NB4 (cell line): ENCODE results near the gene KCNQ5.
A peak's percentile ranks its signal among the peaks of the same experiment; 100 is the strongest.

Source experiments
- DNase-seq: peaks from one replicate; pipeline ENCODE4 v3.0.0; 2010; ENCODE audit warnings: low read depth
- H3K4me3 ChIP-seq: one replicate; pipeline ENCODE4 v1.5.1; 2011; ENCODE audit warnings: mild to moderate bottlenecking, low read depth, low read length, moderate library complexity
- MYC ChIP-seq: IDR thresholded peaks from 2 replicates; pipeline ENCODE4 v1.6.1; 2011; ENCODE audit warnings: low read depth, low read length
- POLR2A ChIP-seq: IDR thresholded peaks from 2 replicates; pipeline ENCODE4 v1.6.1; 2011; ENCODE audit warnings: mild to moderate bottlenecking; ENCODE audit not compliant: insufficient read length; ENCODE audit errors: extremely low read depth
- TF ChIP-seq, protein P1 (sequence below): IDR thresholded peaks from 2 replicates; pipeline ENCODE4 v1.6.1; 2011; ENCODE audit warnings: low read depth, low read length
- TF ChIP-seq, protein P2 (sequence below): IDR thresholded peaks from one replicate; pipeline ENCODE4 v1.5.1; 2012; ENCODE audit warnings: low read depth, low read length

KCNQ5 gene

DNA sequence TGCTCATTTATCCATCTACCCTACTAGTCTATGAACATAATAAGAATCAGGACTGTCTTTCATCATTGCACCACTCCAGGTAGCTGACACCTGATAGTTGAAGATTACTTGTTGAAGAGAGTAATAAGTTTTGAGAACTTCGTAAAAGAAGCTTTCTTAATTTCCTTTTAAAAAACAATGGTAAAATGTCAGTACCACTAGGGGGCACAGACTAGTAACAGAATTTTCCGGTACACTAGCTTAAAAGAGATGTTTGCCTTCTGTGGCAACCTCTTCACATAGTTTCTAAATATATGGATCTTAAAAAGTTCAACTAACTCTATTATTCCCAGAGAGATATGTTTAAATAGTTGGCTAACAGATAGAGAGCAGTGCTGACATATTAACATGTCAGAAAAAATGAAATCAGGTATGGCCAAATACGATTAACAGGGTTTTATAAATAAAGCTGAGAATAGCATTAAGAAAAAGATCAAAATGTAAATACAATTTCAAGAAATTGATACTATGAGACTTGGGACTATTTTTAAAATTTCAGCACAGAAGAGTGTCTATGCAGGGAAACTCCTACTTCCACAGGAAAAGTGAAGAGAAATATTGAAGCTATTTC lies 5.4 kb upstream of the KCNQ5 start:
- no peak for TF ChIP-seq POLR2A
- TF ChIP-seq, protein P1, sequence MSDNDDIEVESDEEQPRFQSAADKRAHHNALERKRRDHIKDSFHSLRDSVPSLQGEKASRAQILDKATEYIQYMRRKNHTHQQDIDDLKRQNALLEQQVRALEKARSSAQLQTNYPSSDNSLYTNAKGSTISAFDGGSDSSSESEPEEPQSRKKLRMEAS: no peak
- no peak for TF ChIP-seq MYC
- TF ChIP-seq, protein P2, sequence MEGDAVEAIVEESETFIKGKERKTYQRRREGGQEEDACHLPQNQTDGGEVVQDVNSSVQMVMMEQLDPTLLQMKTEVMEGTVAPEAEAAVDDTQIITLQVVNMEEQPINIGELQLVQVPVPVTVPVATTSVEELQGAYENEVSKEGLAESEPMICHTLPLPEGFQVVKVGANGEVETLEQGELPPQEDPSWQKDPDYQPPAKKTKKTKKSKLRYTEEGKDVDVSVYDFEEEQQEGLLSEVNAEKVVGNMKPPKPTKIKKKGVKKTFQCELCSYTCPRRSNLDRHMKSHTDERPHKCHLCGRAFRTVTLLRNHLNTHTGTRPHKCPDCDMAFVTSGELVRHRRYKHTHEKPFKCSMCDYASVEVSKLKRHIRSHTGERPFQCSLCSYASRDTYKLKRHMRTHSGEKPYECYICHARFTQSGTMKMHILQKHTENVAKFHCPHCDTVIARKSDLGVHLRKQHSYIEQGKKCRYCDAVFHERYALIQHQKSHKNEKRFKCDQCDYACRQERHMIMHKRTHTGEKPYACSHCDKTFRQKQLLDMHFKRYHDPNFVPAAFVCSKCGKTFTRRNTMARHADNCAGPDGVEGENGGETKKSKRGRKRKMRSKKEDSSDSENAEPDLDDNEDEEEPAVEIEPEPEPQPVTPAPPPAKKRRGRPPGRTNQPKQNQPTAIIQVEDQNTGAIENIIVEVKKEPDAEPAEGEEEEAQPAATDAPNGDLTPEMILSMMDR: peak; percentile 56
- DNase-seq: peak; percentile 70
- H3K4me3 ChIP-seq: no peak overlapping the region

DNA sequence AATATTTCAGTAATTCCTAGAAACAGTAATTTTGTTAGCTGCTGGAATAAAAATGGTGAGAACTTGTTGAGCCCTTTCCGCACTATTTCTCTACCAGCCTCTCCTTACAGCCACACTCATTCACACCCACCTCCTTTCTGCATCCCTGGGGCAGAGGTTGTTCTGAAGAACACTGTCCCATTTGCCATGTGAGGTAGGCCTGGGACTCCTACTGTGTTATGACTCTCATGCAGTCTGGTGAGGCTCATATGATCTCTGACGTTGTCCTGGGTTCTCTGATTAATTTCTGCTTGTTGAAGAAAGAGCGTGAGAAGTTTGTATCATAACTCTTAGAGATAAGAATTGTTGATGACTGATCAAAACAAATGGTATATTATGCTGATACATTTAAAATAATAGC lies 4.1 kb upstream of the KCNQ5 start:
- no peak overlapping the region for H3K4me3 ChIP-seq
- TF ChIP-seq, protein P1: no peak
- TF ChIP-seq MYC (no peak), POLR2A (no peak)
- TF ChIP-seq, protein P2: no peak
- no peak for DNase-seq

DNA sequence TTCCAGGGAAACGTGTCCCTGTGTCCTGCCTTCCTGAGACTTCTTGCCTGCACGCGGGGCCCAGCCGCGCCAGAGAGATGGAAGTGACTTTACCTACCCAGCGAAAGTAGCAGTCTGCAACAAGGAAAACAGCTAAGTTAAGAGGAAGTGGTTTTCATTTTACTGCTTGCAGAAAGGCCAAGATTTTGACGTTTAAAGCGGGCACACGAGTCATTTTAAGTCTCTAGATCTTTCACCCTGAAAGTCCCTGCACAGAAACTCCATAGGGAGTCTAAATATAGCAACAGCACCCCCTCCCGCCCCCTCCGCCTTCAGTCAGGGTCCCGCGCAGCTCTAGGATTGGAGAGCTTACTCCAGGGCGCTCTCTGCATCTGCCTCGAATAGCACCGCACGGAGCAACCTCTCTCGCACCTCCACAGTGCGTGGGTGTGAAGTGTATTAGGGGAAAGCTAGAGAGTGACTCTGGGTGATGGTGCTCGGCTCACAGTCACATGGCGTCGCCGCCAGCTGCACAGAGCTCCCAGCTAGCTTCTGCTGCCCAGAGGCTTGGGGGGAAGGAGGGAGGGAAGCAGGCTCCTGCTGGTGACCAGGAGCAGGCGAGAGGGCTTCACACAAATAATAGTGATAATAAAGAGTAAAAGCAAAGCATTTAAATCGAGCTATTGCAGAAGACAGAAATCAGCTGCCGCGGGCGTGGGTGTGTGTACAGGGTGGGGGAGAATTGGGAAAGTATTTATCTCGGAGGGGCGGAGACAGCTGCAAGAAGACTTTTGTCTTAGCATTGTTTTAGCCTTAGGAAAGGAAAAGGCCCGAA lies 1.8 kb upstream of the KCNQ5 start:
- TF ChIP-seq, protein P2: no peak
- TF ChIP-seq MYC (peak; percentile 48), POLR2A (peak; percentile 58)
- TF ChIP-seq, protein P1: peak; percentile 65
- DNase-seq: peak; percentile 90
- peak overlapping the region; percentile 64 for H3K4me3 ChIP-seq

DNA sequence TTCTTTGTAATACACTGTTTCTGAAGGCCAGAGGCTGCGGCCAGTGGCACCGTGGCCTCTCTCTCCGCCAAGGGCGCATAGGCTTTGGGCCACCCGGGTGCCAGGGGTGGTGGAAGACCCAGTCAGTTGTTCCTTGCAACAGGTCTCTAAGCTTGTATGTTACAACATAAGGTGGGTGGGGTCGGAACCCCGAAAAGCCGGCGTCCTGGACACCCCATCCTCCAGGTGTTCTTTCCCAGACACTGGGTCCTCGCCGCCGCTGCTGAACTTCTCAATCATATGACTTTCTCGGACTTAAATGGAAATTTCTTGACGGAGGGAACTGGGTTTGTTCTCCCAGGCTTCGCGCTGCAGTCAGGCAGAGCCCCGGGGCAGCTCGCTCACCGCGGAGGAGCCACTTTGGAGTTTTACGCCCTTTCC lies 983 bp upstream of the KCNQ5 start:
- H3K4me3 ChIP-seq: peak overlapping the region; percentile 64
- TF ChIP-seq MYC (no peak), POLR2A (no peak)
- TF ChIP-seq, protein P2: no peak
- TF ChIP-seq, protein P1: no peak
- peak; percentile 42 for DNase-seq

DNA sequence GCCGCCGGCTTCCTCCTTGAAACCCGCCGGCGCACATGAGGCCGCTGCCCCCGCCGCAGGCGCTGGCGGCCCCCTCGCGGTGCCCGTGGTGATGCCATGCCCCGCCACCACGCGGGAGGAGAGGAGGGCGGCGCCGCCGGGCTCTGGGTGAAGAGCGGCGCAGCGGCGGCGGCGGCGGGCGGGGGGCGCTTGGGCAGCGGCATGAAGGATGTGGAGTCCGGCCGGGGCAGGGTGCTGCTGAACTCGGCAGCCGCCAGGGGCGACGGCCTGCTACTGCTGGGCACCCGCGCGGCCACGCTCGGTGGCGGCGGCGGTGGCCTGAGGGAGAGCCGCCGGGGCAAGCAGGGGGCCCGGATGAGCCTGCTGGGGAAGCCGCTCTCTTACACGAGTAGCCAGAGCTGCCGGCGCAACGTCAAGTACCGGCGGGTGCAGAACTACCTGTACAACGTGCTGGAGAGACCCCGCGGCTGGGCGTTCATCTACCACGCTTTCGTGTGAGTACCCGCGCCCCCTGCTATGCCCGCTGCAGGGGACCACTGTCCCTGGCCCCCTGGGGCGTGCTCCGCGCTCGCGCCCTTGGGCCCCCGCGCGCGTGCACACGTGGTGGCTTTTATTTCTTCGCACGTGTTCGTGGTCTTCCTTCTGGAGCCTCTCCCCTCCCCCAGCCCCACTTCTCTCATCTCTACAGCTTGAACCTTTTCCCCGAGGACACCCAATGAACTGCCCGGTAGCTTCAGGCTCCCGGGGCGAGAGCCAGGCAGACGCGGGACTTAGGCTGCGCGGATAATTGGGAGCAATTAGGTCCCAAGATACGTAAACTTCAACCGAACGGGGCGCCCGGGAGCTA lies 453 bp downstream of the KCNQ5 start:
- DNase-seq: peak; percentile 92
- H3K4me3 ChIP-seq: peak overlapping the region; percentile 79

More for the DNA sequence above, 453 bp downstream of the KCNQ5 start:
- TF ChIP-seq, protein P1: peak; percentile 99
- TF ChIP-seq MYC (peak; percentile 98), POLR2A (peak; percentile 44)
- TF ChIP-seq, protein P2: peak; percentile 2
